GM21381 (cell line): ENCODE results near the gene PRICKLE3.

Source experiments
- ATAC-seq: cut with Tn5 transposase; IDR thresholded peaks from one replicate; pipeline ENCODE4 v1.9.1; 2021; ENCODE audit warnings: mild to moderate bottlenecking, moderate library complexity; ENCODE audit not compliant: unreplicated experiment

The PRICKLE3 gene

DNA sequence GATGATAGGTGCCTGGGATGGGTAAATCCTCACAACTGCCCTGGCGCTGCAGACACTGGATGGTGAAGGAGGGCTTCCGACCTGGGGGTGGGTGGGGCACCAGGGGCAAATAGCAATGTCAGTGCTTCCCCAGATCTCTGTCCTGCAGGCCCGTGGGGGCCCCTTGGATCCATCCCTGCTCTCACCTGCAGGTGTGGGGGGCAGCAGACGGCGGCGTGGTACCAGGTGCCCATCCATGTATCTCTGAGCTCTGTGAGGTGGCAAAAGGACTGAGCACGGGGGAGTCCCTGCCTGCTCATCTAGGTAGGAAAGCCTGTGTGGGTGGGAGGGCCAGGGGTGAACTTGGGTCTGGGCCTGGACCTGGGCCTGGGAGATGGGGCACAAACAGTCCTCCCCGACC is 20.4 kb upstream of the PRICKLE3 start:
- no peak for ATAC-seq

DNA sequence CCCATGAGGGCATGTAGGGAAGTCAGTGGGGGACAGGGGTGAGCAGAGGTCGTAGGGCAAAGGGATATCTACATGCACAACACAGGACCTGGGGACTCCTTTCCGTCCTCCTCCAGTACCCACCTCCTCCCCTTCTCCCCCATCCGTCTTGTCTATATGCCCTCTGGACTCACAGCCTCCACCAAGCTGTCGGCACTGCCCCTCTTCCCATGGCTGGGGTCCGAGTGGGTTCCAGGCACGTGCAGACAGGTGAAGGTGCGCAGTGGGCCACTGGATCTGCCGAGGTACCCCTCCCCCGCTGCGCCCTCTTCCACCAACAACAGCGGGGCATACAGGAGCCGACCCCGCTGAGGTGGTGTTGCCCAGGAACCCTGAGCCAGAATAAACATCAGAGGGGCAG is 19.3 kb upstream of the PRICKLE3 start:
- ATAC-seq: no peak

DNA sequence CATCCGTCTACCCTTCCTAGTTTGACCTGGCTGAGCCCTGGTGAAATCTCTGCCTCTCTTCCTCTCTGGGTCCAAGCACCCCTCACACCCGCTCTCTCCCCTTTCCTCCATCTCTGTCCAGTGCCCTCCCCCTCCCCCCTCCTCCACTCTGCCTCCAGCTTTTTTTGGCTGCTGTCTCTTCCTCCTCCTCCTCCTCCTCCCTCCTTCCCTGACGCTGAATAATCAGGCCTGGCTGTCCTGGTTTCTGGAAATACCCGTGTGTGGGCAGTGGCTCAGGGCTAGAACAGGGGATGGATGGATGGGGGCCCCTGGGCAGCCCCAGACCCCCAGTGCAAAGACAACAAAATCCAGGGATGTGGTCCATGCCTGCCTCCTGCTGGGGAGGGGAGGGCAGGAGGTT is 18.5 kb upstream of the PRICKLE3 start:
- ATAC-seq: no peak

DNA sequence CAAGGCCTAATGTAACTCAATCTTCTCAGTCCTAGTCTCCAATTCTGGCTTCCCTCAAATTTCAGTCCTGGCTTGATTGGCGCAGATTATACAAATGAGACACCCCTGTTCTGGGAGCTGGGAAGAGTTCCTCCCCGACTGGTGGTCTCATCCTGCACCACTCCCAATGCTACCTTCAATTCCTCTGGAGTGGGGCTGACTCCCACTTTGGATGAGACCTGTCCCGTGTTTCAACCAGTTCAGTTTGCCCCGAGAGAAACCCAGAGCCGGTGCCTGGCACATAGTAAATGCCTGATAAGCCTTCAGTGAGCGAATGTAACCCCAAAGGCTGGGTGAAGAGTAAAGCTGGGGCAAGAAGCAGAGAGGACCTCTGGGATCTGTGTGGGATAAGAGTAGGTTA is 17.8 kb upstream of the PRICKLE3 start:
- no peak for ATAC-seq

DNA sequence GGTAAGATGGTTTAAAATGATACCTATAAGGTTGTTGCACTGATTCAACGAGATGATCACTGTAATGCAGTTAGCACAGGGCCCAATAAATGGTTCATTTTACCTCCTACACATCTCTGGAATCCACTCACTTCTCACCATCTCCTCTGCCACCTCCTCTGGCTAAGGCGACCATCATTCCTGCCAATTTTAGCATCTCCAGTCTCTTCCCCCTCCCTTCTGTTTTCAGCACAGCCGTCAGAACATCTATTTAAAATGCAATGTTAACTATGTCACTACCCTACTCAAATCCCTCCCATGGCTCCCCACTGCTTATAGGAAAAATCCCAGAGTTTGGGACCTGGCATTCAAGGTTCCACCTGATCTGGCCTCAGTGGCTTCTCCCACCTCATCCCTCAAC is 17.4 kb upstream of the PRICKLE3 start:
- no peak for ATAC-seq

DNA sequence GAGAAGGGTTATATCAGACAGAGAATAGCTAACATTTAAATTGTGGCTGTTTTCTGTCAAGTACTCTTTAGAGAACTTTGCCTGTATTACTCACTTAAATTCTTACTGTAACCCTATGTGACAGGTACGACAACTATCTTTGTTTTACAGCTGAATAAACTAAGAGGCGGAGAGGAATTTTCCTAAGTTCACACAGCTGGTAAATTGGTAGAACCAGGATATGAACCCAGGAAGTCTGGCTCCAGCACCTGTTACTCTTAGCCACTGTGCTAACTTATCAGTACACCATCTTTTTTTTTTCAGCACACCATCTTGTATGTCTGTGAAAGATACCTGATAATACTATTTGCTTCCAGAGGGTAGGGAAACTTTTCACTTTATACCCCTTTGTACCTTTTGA is 15.8 kb upstream of the PRICKLE3 start:
- no peak for ATAC-seq

DNA sequence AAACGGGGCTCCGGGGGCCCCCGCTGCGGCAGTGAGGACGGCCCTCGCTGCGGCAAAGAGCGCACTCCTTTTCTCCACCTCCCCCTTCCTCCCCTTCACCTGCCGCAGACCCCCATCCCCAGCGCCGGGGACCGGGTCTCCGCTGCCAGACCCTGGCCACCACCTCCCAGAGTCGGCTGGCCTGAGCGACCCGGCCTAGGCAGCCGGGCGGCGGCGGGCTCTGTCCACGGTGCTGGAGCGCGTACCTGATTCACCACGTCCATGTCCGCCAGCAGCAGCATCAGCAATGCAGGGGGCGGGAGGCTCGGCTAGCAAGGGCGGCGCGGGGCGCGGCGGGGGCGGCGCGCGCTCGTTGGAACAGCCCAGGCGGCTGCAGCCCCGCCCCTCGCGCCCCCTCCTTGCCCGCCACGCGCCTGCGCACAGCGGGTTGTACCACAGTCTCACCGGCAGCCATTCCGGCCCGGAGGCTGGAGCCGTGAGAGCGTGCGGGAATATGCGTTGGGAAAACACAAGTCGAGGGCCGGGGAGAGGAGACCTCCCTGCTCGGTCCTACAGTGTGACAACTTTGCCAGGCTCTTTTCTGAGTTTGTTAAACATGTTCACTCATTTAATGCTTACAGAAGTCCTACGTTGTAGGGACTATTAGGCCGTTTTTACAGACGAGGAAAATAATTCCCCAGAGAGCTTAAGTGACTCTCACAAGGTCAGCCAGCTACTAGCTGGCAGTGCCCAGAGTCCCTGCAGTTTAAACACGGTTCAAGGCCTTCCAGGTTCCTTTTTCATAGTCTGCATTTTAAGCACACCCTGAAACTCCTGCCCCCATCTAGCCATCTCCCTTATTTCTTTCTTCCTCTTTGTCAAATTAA is 14.0 kb upstream of the PRICKLE3 start, which contains the start of gene SYP:
Gene SYP, minus strand, starts transcription at position 288 of the 866 bp plus-strand sequence. Its CDS starts 7 bp downstream, at position 281.
- peak; percentile 97 for ATAC-seq

DNA sequence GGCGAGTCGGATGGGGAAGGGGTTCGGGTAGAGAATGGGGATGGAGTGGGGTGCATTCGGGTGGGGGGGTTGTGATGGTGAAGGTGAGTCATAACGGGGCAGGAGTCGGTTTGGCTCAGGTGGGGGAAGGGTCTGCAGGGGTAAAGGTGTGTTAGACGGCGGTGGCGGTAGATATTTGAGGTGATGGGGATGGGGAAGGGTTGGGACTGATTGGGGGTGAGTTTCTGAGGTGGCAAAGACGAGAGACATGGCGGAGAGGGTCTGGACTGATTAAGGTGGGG is 13.1 kb upstream of the PRICKLE3 start:
- no peak for ATAC-seq

DNA sequence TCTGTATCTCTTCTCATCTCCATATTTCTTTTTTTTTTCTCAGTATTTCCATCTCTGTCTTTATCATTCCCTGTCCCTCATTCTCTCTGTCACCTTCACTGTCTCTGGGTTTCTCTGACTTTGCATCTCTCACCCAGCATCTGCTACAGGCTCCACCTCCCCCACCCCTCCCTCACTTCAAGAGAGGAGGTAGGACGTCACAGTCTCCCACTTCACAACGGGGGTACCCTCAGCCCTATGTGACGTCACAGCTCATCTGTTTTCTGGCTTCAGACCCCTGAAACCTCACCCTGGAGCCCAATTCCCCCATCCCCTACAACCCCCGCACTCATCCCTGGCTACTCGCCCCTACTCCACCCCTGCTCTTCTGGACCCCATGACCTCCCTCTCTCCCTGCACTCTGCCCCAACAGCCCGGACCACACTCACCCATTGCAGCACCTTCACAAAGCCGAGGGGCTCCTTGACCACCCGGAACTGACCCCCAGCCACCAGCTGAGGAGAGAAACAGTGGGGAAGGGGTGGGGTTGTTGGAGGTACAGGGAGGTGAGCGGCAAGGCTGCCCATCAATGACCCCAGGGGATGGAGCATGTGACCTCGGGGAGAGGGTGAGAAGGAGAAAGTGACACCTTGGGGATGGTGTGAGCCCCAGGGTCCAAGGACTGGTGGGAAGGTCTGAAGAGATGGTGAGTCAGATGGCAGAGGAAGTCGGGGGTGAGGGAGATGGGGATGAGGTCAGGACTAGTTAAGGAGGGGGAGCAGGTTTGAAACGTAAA is 12.6 kb upstream of the PRICKLE3 start:
- no peak for ATAC-seq

DNA sequence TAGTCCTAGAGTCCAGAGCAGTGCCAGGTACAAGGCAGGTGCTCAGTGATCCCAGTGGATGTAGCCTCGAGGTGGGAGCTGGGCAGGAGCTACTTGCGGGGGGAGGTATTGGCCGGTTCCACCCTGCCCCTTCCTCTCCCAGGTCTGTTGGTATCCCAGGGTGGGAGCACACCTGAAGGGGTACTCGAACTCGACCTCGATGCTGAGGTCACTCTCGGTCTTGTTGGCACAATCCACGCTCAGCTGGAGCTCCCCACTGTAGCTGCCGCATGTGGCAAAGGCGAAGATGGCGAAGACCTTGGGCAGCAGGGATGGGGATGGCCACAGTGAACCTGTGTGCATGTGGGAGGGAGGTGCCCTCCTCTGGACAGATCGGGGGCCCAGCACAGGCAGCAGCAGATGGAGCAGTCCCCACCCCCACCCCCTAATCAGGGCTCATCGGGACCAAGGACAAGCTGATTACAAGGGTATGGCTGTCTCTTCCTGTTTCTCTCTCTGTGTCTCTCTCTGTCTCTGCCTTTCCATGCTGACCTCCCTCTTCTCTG is 11.4 kb upstream of the PRICKLE3 start:
- no peak for ATAC-seq

DNA sequence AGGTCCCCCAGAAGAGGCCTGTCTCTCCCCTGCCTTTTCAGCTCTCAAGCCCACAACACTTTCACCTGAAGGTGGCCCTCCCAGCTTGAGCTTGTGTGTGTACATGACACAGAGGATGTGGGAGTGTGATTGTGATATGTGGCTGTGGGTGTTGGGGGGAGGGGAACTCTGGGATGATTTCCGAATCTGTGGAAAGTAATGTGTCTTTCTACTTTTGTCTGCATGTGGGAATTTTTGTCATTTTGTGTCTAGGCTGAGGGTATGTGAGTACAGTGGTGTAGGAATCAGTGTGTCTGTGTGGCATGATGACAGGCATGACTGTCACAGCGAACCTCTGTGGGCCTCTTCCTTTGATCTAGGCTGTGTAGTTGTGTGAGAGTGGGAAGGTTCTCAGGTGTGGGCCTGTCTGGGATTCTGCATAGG is 7.4 kb upstream of the PRICKLE3 start:
- ATAC-seq: no peak

DNA sequence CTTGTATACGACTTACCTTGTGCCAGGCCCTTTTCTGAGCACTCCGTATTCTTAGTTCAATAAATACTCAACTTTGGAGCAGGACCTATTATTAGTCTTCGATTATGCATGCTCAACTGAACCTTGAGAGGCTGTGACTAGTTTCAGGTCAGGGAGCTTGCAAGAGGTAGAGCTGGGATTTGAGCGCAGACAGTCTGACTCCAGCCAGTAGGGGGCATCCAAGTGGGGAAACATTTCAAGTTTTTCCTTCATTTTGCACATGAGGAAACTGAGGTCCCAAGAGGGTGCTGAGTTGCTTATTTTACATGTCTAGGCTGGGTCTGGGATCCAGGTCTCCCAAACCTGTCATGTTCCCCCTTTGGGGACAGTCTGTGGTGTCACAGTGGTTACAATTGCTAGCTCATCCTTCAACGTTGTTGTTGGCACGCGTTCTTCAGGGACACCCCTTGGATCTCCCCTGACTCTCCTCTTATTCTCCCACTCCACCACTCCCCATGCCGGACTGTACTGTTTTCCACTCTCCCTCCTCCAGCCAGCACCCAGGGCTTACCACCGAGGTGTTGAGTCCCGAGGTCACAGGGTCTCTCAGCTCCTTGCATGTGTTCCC is 6.7 kb upstream of the PRICKLE3 start:
- no peak for ATAC-seq

DNA sequence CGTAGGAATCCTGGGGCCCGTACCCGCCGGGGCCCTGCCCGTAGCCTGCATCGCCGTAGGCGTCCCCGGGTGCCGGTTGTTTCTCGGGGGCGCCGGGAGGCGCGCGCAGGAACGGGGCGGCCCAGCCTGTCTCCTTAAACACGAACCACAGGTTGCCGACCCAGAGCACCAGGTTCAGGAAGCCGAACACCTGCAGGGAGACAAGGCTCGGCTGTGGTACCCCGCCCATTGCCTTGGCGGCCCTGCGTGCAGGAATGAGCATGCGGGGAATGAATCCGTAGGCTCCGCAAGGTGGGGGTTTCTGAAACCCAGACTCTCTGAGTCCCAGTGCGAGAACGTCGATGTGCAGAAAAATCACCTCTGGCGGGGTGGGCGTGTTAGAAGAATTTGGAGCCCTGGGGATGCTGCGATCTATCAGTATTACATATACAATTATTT is 5.4 kb upstream of the PRICKLE3 start:
- ATAC-seq: no peak

DNA sequence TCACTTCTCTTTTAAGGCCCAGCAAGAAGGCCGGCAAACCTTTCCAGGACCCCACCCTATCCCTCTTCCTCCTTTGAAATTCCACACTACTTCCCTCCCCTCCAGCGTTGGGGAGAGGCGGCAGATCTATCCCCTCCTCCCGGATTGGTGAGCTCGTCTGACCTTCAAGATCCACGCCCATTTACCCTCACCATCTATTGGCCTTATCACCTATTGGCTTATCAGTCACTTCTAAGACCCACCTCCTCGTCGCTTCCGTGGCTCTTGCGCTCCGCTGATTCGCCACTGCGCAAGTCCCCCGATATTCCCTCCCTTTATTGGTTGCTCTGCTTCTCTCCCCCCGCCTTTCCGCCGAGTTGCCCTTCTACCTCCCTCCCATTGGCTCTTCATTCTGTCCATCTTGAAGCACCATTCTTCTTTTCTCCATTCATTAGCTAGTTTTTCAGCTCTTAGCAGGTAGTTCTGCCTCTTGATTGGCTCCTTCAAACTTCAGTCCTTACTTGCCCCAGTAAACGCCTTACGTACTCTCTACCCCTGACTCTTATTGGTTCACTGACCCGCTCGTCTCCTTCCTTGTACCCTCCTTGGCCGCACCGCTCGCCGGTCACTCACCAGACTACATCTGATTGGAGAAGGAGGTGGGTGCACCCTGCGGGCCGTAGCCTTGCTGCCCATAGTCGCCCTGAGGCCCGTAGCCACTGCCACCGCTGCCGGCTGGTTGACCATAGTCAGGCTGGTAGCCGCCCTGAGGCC is 4.8 kb upstream of the PRICKLE3 start:
- ATAC-seq: peak; percentile 88

DNA sequence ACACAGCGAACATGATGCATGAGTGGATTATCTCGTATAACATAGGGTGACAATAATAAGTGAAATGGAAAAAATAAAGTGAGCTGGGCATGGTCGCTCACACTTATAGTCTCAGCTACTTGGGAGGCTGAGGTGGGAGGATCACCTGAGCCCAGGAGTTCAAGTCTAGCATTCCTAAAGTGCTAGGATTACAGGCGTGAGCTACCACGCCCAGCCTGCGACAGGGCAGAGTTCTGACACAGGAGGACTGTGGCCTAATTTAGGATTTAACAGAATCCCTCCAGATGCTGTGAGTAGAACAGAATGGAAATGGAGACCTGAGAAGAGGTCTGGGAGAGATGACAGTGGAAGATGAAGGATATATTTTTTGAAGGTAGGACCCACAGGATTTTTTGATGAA is 3.4 kb upstream of the PRICKLE3 start:
- ATAC-seq: no peak

DNA sequence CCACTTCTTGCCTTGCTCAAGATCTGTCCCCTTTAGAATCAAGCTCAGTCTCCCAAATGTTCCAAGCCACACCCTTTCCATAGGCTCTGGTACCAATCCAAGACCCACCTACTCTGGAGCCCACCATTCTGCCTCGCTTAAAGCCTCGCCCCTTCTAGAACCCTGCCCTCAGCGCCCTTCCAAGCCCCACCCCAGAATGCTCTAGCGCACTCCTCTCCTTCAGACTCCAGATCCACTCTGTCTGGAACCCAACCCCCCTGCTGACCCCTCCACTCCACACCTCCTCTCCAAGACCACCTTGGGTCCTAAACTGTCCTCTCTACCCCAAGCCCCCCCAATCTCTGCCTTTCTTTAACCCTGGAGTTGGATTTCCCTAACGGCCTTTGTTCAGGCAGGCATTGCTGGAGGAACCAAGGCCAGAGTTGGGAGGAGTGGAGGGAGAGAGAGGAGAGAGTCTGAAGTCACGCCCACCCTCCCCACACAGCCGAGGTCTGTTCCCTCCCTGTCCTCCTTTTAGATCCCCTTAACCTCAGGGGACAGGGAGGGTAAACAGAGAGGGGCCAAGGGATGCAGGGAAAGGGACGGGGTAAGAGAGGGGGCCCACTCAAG is 2.4 kb upstream of the PRICKLE3 start:
- ATAC-seq: no peak

DNA sequence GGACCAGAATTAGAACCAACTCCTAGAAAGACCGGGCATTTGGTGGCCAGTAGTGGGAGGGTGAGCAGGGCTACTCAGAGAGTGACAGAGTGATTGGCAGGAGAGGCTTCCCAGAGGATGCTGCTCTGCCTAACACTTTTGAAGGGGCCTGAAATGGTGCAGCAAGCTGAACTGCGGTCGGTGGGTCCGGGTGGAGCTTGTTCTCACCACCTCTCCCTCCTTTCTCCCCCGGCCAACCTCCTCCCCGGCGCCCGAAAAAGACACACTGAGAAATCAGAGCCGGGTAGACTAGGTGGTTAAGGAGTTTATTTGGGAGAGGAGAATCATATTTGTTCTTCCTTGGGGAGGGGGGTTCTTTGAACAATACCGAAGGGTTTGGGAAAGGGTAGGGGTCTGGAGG is 1.4 kb upstream of the PRICKLE3 start:
- ATAC-seq: no peak

DNA sequence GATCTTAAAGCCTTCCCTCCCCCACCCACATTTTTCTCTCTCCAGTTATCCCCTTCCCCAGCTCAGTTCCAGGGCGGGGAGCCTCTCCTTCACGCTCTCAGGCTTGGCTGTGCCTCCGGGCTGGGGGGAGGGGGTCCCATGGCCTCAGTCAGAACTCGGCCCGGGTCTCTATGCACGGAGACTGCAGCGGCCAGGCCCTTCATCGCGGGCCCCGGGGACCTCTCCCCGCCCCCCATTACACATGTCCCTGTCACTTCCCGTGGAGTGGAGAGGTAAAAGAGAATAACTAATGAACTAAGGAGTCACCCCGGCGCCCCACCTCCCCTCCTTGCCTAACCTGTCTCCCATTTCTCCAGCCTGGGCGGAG is 838 bp upstream of the PRICKLE3 start:
- ATAC-seq: no peak

DNA sequence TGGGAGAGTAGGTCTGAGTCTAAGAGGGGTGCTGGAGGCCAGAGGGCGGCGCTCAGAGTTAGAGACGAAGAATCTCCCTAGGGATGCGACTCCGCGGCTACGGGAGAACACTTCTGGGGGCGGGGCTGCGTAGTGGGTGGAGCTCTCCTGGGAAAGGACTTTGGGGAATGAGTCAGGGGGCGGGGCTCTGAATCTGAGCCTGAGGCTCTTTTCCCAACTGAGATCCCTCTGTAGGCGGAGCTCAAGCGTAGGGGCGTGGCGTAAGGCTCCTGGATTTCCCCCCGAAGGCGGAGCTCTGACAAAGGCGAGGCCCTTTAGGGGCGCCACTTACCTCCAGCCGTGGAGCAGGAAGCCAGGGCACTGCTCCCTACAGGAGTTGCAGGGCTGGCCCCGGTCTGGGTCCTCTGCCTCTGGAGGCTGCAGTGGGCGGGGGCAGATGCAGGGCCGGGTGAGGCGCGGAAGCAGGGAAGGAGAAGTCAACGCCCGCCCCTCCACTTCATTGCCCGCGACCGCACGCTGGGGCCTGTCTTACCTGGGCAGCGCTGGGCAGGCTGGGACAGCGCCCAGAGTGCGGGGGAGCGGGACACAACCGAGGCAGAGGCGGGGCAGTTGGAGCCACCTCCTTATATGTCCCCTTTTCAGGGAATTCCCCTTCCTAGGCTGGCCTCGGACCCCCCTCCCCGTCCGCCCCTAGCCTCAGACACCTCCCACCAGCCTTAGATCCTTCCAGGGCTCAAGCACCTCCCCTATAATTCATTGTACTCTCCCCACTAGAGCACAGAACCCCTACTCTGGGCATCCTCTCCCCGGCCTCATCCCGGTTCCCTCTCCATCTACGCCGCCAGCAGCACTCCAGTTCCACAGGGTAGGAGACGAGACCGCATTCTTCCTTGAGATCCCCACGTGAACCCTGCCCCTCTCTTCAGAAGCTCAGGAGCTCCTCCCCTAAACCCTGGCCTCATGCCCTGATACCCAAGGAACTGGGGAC is 1.6 kb downstream of the PRICKLE3 start:
- peak; percentile 34 for ATAC-seq
